C4-2B (cell line): ENCODE measurements around the gene FAM53B.

Experiments used
- H3K27ac ChIP-seq: fragments of 450-650 bp; 2 replicates; pipeline ENCODE4 v1.5.1; 2017
- ZFX ChIP-seq: fragments of 450-650 bp; IDR thresholded peaks from 2 replicates; pipeline ENCODE4 v1.6.1; 2017
- TF ChIP-seq, protein P1 (sequence below): fragments of 450-650 bp; conservative IDR thresholded peaks from 2 replicates; pipeline ENCODE4 v1.5.1; 2017; ENCODE audit warnings: mild to moderate bottlenecking

Gene FAM53B

DNA sequence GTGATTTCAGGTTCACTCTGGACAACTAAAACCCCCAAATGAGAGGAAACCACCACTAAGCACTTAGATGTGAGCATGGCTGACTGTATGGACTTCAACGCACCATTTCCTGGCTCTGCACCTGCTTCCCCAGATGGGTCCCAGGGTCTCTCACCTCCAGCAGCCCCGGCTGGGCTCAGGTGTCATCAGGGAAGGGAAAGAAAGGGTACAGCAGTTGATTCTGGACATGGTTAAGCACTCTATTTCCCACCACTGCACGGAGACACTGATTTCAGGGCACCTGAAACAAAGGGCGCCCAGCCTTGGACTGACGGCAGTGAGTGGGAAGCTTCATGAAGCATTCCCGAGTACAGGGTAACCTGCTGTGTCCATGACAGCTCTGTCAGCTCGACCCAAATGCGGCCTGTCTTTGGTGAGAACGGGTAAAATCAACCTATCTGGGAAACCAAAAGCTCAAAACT lies 19.0 kb downstream of the FAM53B start:
- TF ChIP-seq ZFX, result no peak
- TF ChIP-seq, protein P1, sequence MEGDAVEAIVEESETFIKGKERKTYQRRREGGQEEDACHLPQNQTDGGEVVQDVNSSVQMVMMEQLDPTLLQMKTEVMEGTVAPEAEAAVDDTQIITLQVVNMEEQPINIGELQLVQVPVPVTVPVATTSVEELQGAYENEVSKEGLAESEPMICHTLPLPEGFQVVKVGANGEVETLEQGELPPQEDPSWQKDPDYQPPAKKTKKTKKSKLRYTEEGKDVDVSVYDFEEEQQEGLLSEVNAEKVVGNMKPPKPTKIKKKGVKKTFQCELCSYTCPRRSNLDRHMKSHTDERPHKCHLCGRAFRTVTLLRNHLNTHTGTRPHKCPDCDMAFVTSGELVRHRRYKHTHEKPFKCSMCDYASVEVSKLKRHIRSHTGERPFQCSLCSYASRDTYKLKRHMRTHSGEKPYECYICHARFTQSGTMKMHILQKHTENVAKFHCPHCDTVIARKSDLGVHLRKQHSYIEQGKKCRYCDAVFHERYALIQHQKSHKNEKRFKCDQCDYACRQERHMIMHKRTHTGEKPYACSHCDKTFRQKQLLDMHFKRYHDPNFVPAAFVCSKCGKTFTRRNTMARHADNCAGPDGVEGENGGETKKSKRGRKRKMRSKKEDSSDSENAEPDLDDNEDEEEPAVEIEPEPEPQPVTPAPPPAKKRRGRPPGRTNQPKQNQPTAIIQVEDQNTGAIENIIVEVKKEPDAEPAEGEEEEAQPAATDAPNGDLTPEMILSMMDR, result no peak
- no peak overlapping the region for H3K27ac ChIP-seq

DNA sequence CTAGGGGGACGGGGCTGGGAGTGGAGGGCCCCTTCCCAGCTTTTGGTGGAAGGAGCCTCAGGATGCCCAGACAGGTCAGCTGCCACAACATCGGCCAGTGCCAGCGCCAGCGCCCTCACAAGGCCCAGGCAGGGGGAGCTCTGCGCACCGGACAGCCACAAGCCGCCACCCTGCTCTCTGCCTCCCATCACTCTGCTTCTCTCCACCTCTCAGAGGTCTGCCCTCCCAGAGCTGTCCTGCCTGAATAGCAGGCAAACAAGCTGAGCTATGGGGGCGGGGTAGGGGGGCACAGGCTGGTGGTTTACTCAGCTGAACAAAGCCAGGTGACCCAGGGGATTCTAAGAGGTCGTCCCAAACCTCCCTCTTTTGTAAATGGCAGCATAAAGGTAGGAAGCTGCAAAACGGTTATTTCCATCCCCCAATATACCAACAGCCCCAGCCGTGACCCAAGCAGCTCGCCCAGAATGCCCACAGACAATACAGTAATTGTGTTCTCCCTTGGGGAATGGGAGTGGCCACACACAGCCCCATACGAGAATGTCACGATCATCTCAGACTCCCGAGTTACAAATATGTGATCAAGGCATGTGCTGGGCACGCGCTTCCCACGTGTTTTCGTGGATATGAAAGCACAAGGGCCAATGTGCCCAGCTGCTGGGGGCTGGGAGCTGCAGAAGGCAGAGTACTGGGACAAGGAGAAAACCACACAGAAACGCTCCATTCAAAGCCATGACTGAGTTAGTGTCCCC lies 19.7 kb downstream of the FAM53B start:
- no peak overlapping the region for H3K27ac ChIP-seq

DNA sequence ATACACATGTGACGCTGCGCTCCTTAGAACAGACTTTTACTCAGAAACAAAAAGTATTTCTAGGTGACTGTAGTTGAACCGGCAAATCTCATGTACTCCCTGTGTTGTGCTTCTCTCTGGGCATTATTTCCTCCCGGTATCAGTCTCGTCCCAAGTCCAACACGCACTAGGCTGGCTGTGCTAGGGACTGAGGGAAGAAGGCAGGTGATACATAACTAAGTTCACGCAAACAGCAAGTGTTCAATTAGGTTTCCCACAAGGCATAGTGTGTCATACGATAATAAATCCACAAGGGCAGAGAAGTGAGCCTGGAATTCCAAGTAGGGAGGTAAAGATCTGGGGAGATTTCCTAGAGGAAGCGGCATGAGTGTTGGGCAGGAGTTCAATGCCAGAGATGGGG lies 20.4 kb downstream of the FAM53B start:
- TF ChIP-seq, protein P1, result no peak
- TF ChIP-seq ZFX, result no peak
- H3K27ac ChIP-seq, result peak overlapping the region; percentile 43

More for the DNA sequence above, 19.7 kb downstream of the FAM53B start:
- TF ChIP-seq, protein P1, result no peak
- no peak for TF ChIP-seq ZFX

DNA sequence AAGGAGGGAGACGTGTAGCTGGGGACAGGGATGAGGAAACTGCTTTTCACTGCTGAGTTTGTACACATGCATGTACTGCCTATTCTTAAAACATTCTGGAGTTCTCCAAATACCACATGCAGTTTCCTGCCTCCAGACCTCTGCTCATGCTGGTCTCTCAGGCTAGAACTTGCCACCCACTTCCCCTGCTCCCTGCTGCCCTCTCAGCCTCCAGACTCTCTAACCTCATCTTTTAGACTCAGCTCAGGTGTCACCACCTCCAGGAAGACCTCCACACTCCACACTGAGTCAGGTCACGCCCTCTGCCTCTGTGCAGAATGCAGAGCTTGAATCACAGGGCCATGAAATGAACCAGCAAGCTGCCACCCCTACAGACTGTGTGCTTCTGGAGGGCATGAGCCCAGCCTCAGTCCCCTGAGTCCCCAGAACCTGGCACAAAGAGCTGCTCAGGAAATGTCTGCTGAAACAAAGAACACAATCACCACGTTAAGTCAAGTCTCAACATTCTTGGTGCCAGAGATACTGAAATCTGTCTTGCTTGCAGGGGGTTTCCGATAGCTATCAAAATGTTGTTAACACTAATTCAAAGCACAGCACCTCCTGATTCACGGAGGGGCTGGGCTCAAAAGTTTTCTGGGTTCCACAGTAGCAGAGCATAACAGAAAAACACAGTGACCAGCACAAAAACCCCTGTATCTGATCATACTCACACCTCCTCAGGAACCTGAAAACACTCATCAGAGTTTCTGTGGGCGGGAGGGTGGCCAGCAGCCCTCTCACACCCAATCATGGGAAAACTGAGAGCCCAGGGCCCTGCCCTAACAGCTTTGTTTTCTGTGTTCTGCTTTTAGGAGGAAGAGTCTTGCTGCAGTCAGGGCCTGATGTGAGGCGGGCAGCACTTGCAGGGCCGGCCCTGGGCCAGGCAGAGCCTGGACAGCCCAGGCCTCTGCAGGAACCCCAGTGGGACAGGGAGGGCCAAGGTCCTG lies 21.1 kb downstream of the FAM53B start:
- H3K27ac ChIP-seq, result peak overlapping the region; percentile 43
- TF ChIP-seq, protein P1, result no peak
- no peak for TF ChIP-seq ZFX

DNA sequence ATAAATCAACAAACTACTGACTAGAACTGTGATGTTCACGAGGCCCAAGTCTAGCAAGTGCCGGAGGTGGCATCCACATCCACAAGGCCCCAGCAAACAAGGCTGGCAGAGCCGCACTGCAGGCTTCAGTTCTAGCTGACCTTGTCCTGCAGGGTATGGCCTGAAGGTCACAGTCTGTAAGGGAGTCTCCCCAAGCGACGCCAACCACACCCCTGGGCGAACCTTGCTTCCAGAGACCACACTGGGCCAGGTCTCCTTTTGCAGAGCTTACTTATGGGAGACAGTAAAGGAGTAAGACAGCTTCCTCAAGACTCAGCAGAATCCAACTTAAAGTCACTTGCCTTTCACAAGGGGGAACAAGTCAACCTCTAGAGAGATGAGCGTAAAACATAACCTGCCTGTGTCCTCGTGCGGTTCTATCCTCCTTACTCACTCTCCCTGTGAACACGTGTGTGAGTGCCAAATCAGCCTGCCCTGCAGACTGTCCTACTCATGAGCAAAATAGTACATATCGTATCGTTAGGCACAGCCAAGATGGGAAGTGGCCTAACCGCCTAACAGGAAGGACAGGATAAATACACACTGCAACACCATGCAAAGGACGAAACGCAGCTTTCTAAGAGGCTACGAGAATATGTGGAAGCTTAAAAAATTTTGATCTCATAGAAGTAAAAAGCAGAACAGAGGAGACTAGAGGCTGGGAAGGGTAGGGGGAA lies 22.7 kb downstream of the FAM53B start:
- H3K27ac ChIP-seq, result peak overlapping the region; percentile 59
- TF ChIP-seq ZFX, result no peak
- TF ChIP-seq, protein P1, result no peak

DNA sequence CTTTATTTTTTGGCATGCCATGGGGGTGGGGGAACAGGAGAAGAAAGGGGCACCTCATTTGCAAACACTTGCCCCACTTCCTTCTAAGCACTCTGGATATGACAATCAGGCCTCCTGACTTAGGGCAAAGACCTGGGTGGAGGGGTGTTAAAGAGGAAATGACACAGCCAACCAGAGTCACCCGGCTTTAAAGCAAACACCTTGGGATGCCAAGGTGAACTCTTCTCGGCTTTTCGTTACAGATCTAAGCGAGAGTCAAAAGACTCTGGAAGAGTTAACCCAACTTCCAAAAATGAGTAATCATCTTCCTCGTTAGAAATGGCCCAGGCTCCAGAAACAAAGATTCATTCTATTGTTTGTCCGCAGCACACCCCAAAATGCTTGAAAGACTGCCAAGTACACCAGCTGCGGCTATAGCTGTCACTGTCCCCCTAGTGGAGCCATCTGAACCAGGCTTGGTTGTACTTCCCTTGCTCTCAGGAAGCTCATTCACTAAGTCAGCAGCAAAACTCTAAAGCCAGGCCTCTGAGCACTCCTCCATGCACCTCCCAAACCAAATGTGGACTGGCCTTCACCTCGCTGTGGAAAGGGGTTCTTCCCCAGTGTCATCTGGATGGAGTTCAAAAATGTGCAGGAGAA lies 24.8 kb downstream of the FAM53B start:
- no peak overlapping the region for H3K27ac ChIP-seq

More for the DNA sequence above, 24.8 kb downstream of the FAM53B start:
- TF ChIP-seq ZFX, result no peak
- TF ChIP-seq, protein P1, result no peak
